GM21717 (cell line): Measurements from ENCODE around the gene COBL.

ENCODE experiments used
- ATAC-seq: cut with Tn5 transposase; IDR thresholded peaks from one replicate; pipeline ENCODE4 v1.9.1; 2021; ENCODE audit warnings: mild to moderate bottlenecking, moderate library complexity; ENCODE audit not compliant: unreplicated experiment

Gene COBL

GRCh38 chr7:51062222-51062987 lies 254.2 kb downstream of the COBL start:
- ATAC-seq: no peak

- ATAC-seq: no peak
These were observed 256.1 kb downstream of the COBL start for GRCh38 chr7:51060536-51060935.

GRCh38 chr7:51059504-51060142 lies 257.0 kb downstream of the COBL start:
- no peak for ATAC-seq

- ATAC-seq: no peak
These were observed 257.8 kb downstream of the COBL start for GRCh38 chr7:51058764-51059163.

GRCh38 chr7:51055039-51055840 lies 261.4 kb downstream of the COBL start:
- ATAC-seq: no peak

GRCh38 chr7:51054231-51054630 lies 262.4 kb downstream of the COBL start:
- ATAC-seq: no peak

GRCh38 chr7:51053160-51053925 lies 263.3 kb downstream of the COBL start:
- ATAC-seq: no peak

- ATAC-seq: no peak
These were observed 270.1 kb downstream of the COBL start for GRCh38 chr7:51046482-51046881.

GRCh38 chr7:51046103-51046466 lies 270.5 kb downstream of the COBL start:
- ATAC-seq: no peak

- no peak for ATAC-seq
These were observed 271.1 kb downstream of the COBL start for GRCh38 chr7:51045319-51046102.

GRCh38 chr7:51043461-51043860 lies 273.1 kb downstream of the COBL start:
- no peak for ATAC-seq

GRCh38 chr7:51040787-51041186 lies 275.8 kb downstream of the COBL start:
- ATAC-seq: no peak

- no peak for ATAC-seq
These were observed 278.0 kb downstream of the COBL start for GRCh38 chr7:51038573-51038972.

GRCh38 chr7:51035716-51036115 lies 280.9 kb downstream of the COBL start:
- ATAC-seq: no peak

- ATAC-seq: no peak
These were observed 281.9 kb downstream of the COBL start for GRCh38 chr7:51034521-51035264.

GRCh38 chr7:51033727-51034520 lies 282.7 kb downstream of the COBL start:
- ATAC-seq: no peak

GRCh38 chr7:51031791-51032515 lies 284.7 kb downstream of the COBL start:
- ATAC-seq: no peak

GRCh38 chr7:51031216-51031615 lies 285.4 kb downstream of the COBL start:
- ATAC-seq: no peak
